ENCODE data around the gene FBXO39. TPM values are rescaled to one million over a fixed set of nuclear protein-coding genes. Genes with fewer than 3 reads are reported as not detected.

Gene FBXO39
- total RNA-seq, 4 donors from 2014 or later = 0.91 to 1.5 (median 1.0) TPM; not detected in 1

- Histone ChIP-seq H3K27me3 (peaks cover 16% of the 10 kb centered on the region), H3K36me3 (no peaks in the 10 kb centered on the region), H3K9me3 (no peaks in the 10 kb centered on the region), H3K4me3 (no peak overlapping the region), H3K27ac (peak overlapping the region; percentile 24), H3K4me1 (peaks cover 7% of the 10 kb centered on the region)
- TF ChIP-seq CTCF (IDR thresholded peaks at IDR 0.05) = no peak
- TF ChIP-seq POLR2A (IDR thresholded peaks at IDR 0.05) = no peak
- no peak for TF ChIP-seq POLR2AphosphoS5 (IDR thresholded peaks at IDR 0.05)
- no peak for TF ChIP-seq EP300 (IDR thresholded peaks at IDR 0.05)
- DNase-seq (ENCODE audit: low spot score in 2 of 2) = no peak
- WGBS = 44% methylated on average over 10 of the region's 10 CpGs
These were observed 11.2 kb downstream of the FBXO39 start for GRCh38 chr17:6787081-6787693.

- no peaks in the 10 kb centered on the region for H3K9me3 ChIP-seq
- peaks cover 16% of the 10 kb centered on the region for H3K27me3 ChIP-seq
- 43% methylated on average over 4 of the region's 4 CpGs for WGBS
- DNase-seq (ENCODE audit: low spot score in 2 of 2) = no peak
- TF ChIP-seq CTCF (IDR thresholded peaks at IDR 0.05) = no peak
- no peak for TF ChIP-seq EP300 (IDR thresholded peaks at IDR 0.05)
- TF ChIP-seq POLR2AphosphoS5 (IDR thresholded peaks at IDR 0.05) = no peak
- TF ChIP-seq POLR2A (IDR thresholded peaks at IDR 0.05) = no peak
- H3K4me1 ChIP-seq = peaks cover 7% of the 10 kb centered on the region
- H3K36me3 ChIP-seq = no peaks in the 10 kb centered on the region
- H3K4me3 ChIP-seq = no peak overlapping the region
- H3K27ac ChIP-seq = no peak overlapping the region
These were observed 13.1 kb downstream of the FBXO39 start for GRCh38 chr17:6789146-6789545.

GRCh38 chr17:6793748-6794493, 17.9 kb downstream of the FBXO39 start:
- 78% methylated on average over 5 of the region's 5 CpGs for WGBS
- Histone ChIP-seq H3K27me3 (peaks cover 7% of the 10 kb centered on the region), H3K27ac (no peak overlapping the region), H3K9me3 (no peaks in the 10 kb centered on the region), H3K36me3 (no peaks in the 10 kb centered on the region), H3K4me1 (no peaks in the 10 kb centered on the region), H3K4me3 (no peak overlapping the region)
- DNase-seq (ENCODE audit: low spot score in 2 of 2) = no peak
- TF ChIP-seq CTCF (IDR thresholded peaks at IDR 0.05) = no peak
- no peak for TF ChIP-seq EP300 (IDR thresholded peaks at IDR 0.05)
- TF ChIP-seq POLR2AphosphoS5 (IDR thresholded peaks at IDR 0.05) = no peak
- TF ChIP-seq POLR2A (IDR thresholded peaks at IDR 0.05) = no peak

- Histone ChIP-seq H3K27ac (no peak overlapping the region), H3K4me3 (no peak overlapping the region), H3K4me1 (no peaks in the 10 kb centered on the region), H3K27me3 (peaks cover 10% of the 10 kb centered on the region), H3K36me3 (no peaks in the 10 kb centered on the region), H3K9me3 (no peaks in the 10 kb centered on the region)
- 72% methylated on average over 10 of the region's 10 CpGs for WGBS
- no peak for DNase-seq (ENCODE audit: low spot score in 2 of 2)
- TF ChIP-seq CTCF (IDR thresholded peaks at IDR 0.05) (no peak), POLR2A (IDR thresholded peaks at IDR 0.05) (no peak), POLR2AphosphoS5 (IDR thresholded peaks at IDR 0.05) (no peak), EP300 (IDR thresholded peaks at IDR 0.05) (no peak)
These were observed 20.2 kb downstream of the FBXO39 start for GRCh38 chr17:6796017-6796886.
